MG63 (cell line): ENCODE measurements around the gene FGGY. TPM values are rescaled to one million over a fixed set of nuclear protein-coding genes. Genes with fewer than 3 reads are reported as not detected.
"Not testable (repeated sequence)": the region's sequence is repeated elsewhere in the genome, so short reads cannot be mapped to it uniquely, and the experiment has no call there.

Experiments
- DNase-seq: peaks from one replicate; pipeline ENCODE4 v3.0.0-alpha.2; 2020
- H3K27me3 ChIP-seq: fragments of 250-450 bp; sonication (Bioruptor Pico); 2 replicates; pipeline ENCODE4 v1.5.1; 2020; ENCODE audit warnings: mild to moderate bottlenecking, moderate library complexity
- H3K36me3 ChIP-seq: fragments of 250-450 bp; sonication (Bioruptor Pico); 2 replicates; pipeline ENCODE4 v1.5.1; 2020; ENCODE audit warnings: mild to moderate bottlenecking, moderate library complexity
- H3K4me3 ChIP-seq: fragments of 250-450 bp; sonication (Bioruptor Pico); 2 replicates; pipeline ENCODE4 v1.5.1; 2020; ENCODE audit warnings: mild to moderate bottlenecking, moderate library complexity
- H3K9me3 ChIP-seq: fragments of 250-450 bp; sonication (Bioruptor Pico); 2 replicates; pipeline ENCODE4 v1.5.1; 2020; ENCODE audit warnings: mild to moderate bottlenecking, moderate library complexity
- total RNA-seq: library from RNA; depleted of rRNA; stranded (reverse); fragments of >200 nt; shearing (Covaris generic); gene quantifications from 2 replicates; pipeline ENCODE4 v1.2.3, GENCODE V29; 2014; ENCODE audit warnings: low replicate concordance

FGGY gene
- total RNA-seq, 1 experiment from 2014 or later, result 15.4 TPM

DNA sequence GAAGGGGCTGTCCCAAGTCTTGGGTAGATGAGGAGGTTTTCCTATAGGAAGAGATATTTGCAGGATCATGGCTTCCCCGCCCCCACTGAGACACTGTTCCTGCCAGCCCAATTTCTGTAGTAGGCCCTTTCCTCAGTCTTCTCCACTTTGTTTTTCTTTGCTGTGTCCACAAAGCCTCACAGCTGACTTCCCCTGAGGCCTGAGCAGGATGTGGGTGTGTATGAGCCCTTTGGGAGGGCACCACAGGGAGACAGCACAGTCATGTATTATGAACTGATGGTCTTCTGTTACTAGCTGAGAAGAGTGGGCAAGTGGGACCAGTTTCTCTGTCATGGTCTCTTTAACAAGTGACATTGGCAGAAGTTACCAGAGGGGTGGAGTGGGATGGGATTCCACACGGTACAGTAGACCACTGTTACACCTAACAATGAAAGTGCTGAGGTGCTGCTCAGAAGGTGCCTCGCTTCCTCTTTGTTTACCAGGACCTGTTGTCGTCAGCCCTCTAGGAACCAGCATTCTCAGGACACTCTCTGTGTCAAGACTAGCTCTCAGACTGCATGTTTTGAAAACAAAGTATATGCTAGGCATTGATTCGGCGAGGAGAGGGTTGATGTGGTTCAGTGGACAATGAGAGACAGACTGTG is 264.0 kb downstream of the FGGY start:
- Histone ChIP-seq H3K36me3 (no peaks in the 10 kb centered on the region), H3K27me3 (no peaks in the 10 kb centered on the region), H3K9me3 (no peaks in the 10 kb centered on the region; the same call in 1 of the 2 replicates), H3K4me3 (no peak overlapping the region)
- DNase-seq, result no peak

DNA sequence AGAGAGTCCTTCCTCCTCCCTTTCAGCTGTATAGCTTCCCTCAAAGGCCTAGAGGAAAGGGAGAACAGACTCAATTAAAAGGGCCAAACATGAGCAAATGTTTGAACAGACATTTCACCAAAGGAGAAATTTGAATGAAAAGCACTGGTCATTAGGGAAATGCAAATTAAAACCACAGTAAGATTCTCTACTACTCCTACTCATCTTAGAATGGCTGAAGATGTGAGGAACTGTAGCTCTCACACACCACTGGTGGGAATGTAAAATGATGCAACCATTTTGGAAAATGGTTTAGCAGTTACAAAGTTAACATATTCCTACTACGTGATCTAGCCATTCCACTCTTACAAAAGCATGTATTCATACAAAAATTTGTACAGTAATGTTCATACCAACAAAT is 264.9 kb downstream of the FGGY start:
- no peaks in the 10 kb centered on the region for H3K27me3 ChIP-seq

DNA sequence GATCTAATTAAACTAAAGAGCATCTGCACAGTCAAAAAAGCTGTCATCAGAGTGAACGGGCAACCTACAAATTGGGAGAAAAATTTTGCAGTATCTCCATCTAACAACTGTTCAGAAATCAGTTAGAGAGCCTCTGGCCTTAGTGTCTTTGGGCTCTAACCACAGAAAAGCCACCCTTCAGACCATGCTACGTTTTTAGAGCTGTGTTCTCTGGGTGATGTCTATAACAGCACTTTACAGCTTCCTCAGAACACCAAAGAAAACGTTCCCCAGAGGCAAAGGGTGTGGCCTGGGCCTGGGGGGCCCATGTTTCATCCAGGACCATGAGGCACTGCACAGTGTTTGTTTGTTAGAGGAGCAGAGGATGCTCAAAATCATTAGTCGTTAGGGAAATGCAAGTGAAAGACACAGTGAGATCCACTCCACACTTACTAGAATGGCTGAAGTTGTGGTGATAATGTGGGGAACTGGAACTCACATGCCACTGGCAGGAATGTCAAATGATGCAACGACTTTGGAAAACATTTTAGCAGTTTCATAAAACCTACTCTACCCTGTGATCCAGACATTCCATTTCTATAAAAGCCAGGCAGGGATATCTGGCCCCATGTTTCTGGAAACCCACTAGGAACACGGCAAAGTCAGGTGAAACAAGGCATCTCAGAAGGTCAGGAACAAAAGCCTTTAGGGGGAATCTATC is 267.4 kb downstream of the FGGY start:
- Histone ChIP-seq H3K36me3 (no peaks in the 10 kb centered on the region), H3K4me3 (no peak overlapping the region), H3K27me3 (no peaks in the 10 kb centered on the region), H3K9me3 (no peaks in the 10 kb centered on the region; the same call in 1 of the 2 replicates)
- DNase-seq, result no peak

More for the DNA sequence above, 264.9 kb downstream of the FGGY start:
- Histone ChIP-seq H3K9me3 (no peaks in the 10 kb centered on the region; the same call in 1 of the 2 replicates), H3K4me3 (no peak overlapping the region), H3K36me3 (no peaks in the 10 kb centered on the region)
- no peak for DNase-seq

DNA sequence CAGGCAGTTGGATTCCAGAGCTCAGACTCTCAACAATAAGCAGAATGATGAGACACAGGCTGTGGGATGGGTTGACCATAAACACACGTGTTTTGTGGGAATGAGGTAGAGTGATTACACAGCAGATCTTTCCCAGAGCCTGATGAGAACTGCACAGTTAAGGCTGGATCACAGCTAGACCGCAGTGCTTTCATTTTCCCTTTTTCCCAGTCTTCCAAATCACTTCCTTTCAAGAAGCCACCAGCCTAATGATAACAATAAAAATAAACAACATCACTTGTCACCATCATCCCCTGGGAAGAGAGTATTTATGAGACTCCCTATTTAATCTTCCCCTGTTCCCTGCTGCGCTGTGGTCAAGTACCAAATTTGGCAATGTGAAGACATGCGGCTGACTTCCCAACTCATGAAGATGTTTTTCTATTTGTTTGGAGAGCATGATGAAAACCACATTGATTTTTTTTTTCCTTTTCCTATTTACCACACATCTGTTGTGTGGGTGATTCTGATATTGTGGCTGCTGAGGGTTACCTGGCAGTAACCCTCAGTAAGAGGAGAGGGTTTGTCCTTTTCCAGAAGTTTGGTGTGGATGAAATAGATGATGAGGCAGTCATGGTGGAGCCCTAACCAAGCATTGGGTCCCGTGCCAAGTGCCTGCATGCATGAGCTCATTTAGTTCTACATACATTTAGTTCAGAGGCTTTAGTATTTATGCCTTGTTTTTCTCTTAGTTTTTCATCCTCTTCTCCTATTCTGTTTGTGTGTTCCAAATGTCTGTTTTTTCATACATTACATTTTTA is 268.9 kb downstream of the FGGY start:
- Histone ChIP-seq H3K27me3 (no peaks in the 10 kb centered on the region), H3K4me3 (peak overlapping the region; percentile 31), H3K9me3 (no peaks in the 10 kb centered on the region; the same call in 1 of the 2 replicates), H3K36me3 (no peaks in the 10 kb centered on the region)
- DNase-seq, result peak; percentile 76

DNA sequence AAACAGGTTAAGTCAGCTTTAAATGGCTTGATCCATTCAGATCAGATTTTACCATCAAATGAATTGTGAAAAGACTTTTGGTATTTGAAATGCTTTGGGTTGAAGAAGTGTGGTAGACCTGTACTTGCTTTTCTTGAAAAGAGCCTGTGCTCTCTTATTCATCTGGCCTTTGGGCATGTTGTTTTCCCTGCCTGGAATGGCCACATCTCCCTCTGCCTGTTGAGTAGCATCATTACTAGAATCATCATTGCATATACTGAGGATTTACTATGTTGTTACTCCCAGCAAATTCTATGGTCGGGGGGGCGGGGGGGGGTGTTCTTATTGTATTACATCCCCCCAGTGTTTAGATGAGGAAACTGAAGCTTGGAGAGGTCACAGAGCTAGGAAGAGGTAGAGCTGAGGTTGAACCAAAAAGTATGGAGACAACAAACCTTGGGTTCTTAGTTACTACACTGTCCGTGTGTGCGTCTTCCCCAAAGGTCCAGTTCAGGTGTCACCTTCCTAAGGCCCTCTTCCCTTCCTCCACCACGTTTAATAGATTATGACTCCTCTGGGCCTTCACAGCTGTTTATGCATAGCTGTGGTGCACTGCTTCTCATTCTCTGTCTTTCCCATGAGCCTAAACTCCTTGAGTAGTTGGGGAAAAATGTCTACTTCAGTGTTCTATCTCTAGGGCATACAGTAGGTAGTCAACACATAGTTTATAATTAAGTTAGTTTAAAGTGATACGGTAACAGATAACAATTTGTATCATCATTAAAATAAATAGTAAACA is 271.5 kb downstream of the FGGY start:
- DNase-seq, result no peak
- Histone ChIP-seq H3K4me3 (no peak overlapping the region), H3K36me3 (no peaks in the 10 kb centered on the region), H3K9me3 (no peaks in the 10 kb centered on the region; the same call in 1 of the 2 replicates), H3K27me3 (no peaks in the 10 kb centered on the region)

DNA sequence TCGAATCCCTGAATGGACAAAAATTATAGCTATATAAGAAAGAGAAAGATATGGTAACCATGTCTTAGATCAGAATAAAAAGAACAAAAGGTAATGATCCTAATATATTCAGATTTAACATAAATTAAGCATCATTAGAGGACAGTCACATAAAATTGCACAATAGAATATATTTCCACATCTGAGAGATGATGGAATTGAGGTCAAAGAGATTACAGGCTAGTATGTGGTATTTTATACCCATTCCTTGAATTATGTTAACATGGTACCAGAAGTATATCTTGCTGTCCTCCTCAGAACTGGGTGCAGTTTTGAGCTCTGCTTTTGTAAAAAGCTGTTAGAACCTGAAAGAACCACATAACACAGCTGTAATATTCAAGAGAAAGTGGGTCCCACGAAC is 272.3 kb downstream of the FGGY start:
- peaks cover 2% of the 10 kb centered on the region; the same call in 1 of the 2 replicates for H3K9me3 ChIP-seq
- no peaks in the 10 kb centered on the region for H3K27me3 ChIP-seq
- H3K4me3 ChIP-seq, result no peak overlapping the region
- DNase-seq, result no peak
- no peaks in the 10 kb centered on the region for H3K36me3 ChIP-seq

DNA sequence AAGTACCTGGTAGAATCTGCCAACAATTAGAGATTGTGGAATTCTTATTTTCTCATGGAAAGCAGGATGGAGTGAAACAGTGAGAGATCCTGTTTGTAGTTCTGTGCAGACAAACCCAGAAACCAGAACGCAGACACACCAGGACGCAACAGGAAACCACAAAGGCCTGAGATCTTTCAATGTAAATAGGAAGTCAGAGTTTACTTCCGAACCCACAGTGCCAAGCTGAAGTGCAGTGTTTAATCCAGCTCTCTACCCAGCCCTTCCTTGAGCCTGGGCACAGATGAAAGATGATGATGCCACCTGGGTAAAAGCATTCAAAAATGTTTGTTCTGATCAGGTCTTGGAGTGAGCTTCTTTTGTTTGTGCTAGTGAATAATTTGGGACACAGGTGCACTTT is 273.6 kb downstream of the FGGY start:
- H3K4me3 ChIP-seq, result no peak overlapping the region
- H3K36me3 ChIP-seq, result no peaks in the 10 kb centered on the region
- no peak for DNase-seq
- H3K9me3 ChIP-seq, result peaks cover 2% of the 10 kb centered on the region; the same call in 1 of the 2 replicates
- no peaks in the 10 kb centered on the region for H3K27me3 ChIP-seq

DNA sequence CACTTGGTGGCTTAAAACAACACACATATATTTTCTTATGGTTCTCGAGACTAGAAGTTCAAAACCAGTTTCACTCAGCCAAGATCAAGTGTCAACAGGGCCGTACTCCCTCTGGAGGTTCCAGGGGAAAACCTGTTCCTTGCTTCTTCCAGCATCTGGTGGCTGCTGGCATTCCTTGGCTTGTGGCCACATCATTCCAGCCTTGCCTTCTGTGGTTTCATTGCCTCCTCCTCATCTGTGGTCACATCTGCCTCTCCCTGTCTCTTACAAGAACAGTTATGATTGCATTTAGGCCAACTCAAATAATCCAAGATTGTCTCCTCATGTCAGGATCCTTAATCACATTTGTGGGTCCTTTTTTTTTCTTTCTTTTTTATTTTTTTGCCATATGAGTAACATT is 277.2 kb downstream of the FGGY start:
- peak; percentile 68 for DNase-seq
- no peaks in the 10 kb centered on the region for H3K27me3 ChIP-seq
- no peak overlapping the region for H3K4me3 ChIP-seq
- peaks cover 2% of the 10 kb centered on the region; the same call in 1 of the 2 replicates for H3K9me3 ChIP-seq
- H3K36me3 ChIP-seq, result no peaks in the 10 kb centered on the region

DNA sequence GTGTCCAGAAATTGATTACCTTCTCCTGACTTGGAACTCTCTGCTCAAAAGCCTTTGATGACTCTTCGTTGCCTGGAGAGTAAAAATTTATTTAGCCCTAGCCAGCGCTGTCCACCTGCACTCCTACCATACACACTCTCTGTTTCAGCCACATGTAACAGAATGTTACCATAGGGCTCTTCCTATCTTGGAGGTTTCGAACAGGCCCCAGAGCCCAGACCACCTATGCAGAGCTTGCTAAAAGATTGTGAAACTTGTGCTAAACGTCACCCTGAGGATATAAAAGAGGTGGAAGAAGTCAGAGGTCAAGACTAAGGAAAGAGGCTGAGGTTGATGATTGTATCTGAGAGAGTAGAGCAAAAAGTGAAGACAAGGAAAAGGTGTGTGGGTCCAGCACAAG is 280.9 kb downstream of the FGGY start:
- DNase-seq, result no peak
- H3K27me3 ChIP-seq, result no peaks in the 10 kb centered on the region
- H3K4me3 ChIP-seq, result no peak overlapping the region
- H3K36me3 ChIP-seq, result no peaks in the 10 kb centered on the region
- H3K9me3 ChIP-seq, result peaks cover 2% of the 10 kb centered on the region; the same call in 1 of the 2 replicates

DNA sequence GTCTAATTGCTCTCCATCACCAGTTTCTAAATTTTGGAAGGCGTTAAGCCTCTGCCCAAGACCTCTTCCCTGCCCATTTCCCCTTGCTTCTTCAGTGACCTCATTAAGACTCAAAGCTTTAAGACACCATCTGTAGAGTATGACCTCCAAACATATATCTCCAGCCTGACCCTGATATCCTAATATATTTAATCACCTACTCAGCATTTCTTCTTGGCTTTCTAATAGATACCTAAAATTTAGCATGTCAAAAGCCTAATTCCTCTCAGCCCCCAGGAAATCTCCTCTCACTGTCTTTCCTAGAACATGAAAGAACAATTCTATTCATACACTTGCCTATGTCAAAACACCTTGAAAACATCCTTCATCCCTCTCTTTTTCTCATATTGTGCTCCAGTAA is 282.3 kb downstream of the FGGY start:
- Histone ChIP-seq H3K27me3 (no peaks in the 10 kb centered on the region), H3K4me3 (no peak overlapping the region), H3K9me3 (no peaks in the 10 kb centered on the region), H3K36me3 (no peaks in the 10 kb centered on the region)
- DNase-seq, result no peak

DNA sequence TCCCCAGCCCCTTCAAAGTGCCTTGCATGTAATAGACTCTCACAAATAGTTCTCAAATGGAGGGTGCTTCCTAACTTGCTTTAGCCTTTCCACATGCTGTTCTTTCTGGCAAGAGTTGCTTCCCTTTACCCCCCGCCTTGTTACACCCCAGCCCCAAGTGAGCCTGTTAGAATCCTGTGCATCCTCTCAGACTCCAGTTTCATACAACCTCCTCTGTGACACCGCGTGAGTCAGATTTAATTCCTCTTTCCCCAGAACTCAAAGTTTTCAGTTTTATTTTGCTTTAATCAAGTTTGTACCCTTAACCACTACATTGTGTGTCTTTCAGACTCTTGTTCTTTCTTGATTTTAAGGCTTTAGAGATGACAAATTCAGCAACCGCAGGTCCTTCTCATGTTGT is 283.4 kb downstream of the FGGY start:
- Histone ChIP-seq H3K9me3 (no peaks in the 10 kb centered on the region), H3K27me3 (no peaks in the 10 kb centered on the region), H3K36me3 (no peaks in the 10 kb centered on the region), H3K4me3 (no peak overlapping the region)
- DNase-seq, result no peak

DNA sequence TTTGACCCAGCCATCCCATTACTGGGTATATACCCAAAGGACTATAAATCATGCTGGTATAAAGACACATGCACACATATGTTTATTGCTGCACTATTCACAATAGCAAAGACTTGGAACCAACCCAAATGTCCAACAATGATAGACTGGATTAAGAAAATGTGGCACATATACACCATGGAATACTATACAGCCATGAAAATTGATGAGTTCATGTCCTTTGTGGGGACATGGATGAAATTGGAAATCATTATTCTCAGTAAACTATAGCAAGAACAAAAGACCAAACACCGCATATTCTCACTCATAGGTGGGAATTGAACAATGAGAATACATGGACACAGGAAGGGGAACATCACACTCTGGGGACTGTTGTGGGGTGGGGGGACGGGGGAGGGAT is 295.5 kb downstream of the FGGY start:
- H3K9me3 ChIP-seq, DNase-seq, H3K36me3 ChIP-seq, H3K27me3 ChIP-seq, H3K4me3 ChIP-seq: not testable (repeated sequence)

DNA sequence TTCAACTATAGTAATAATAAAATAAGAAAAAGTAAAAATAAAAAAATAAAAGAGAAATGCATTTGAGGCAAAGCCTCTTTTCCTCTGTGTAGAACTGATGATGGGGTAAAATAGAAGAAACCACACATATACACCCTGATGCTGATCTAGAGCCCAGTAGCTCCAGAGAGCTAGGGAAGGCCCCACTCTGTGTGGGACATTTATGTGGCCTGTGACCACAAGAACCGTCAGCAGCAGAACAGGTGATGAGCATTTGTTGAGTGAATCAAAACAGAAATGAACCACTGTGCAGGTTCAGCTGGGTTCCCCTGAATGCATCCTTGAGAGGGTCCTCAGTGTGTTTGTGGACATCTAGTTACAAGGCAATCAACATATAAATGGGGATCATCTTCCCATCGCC is 296.0 kb downstream of the FGGY start:
- no peak for DNase-seq
- Histone ChIP-seq H3K27me3 (no peaks in the 10 kb centered on the region), H3K36me3 (no peaks in the 10 kb centered on the region), H3K4me3 (no peak overlapping the region), H3K9me3 (no peaks in the 10 kb centered on the region)

DNA sequence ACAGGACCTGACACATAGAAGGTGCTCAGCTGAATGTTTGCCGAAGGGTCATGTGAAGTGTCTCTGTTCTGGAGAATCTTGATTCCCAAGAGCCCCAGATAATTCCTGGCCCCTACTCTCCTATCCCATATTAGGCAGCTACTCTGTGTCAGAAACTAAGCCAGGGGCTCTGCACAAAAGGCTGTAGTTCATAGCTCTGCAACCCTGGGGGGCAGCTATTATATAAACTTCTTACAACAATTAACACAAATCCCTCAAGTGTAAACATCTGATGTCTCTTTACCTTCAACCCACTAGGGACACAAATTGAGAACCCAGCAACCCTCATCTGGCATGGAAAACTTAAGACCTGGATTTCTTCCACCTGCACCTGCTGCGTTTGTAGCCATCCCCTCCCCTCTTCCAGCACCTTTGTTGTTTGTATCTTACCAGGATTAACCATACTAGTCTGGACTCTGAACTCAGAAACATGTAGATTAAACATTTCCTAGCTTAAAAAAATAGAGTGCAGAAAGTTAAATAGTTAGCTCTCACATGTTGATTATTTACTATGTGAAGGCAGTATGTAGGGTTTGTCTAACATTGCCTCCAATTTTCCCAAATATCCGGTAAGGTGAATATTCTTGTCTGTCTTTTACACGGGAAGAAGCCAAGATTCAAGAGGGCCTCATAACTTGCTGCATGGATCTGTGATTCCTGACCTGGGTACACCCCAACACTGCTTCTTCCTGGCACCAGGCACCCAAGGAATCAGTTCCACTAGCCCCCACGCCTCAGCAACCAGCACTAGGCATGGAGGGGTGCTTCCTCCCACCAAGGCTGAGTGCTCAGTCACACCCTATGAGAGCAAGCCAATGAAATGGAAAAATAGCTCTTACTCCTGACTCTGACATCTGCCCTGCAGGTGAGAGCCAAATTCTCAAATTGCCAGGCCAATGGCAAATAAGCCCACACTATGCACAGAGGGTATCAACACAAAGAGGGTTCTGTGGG is 297.2 kb downstream of the FGGY start:
- Histone ChIP-seq H3K36me3 (no peaks in the 10 kb centered on the region), H3K27me3 (no peaks in the 10 kb centered on the region), H3K9me3 (no peaks in the 10 kb centered on the region), H3K4me3 (no peak overlapping the region)
- no peak for DNase-seq

DNA sequence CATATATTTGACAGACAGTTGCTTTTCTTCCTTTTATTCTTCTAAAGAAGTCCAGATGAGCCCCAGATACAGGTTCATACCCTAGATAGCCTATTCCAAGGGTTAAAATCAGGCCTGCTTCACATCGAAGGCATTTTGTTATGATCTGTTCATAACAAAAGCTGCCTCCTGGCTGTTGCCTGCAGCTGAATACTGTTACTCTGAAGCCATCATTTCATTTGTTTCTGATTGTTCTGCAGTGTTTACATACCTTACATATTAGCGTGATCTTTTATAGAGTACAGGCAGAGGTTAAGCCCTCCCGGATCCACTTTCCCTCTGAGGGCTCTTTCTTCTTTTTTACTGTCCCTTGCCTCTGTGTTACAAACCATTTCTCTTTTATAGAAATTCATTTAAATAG is 298.9 kb downstream of the FGGY start:
- Histone ChIP-seq H3K4me3 (no peak overlapping the region), H3K36me3 (no peaks in the 10 kb centered on the region), H3K27me3 (no peaks in the 10 kb centered on the region), H3K9me3 (no peaks in the 10 kb centered on the region)
- peak; percentile 42 for DNase-seq

DNA sequence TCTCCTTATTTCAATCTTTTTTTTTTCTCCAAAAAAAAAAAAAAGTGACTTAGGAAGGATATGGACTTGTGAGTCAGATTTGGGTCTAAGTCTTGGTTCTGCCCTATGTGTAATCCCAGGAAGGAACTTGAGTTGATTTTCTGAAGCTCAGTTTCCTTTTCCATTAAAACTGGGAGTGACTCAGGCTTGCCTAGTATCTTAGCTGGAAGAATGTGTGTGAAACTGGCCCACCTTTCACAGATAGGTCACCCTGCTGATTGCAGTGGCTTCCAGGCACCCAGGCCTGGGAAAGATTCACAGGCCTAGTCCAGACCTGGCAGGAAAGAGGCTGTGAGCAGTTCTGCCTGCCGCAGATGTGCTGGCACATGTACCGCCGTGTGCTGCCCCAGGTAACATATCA is 299.5 kb downstream of the FGGY start:
- H3K27me3 ChIP-seq, result no peaks in the 10 kb centered on the region
- H3K9me3 ChIP-seq, result no peaks in the 10 kb centered on the region
- peak; percentile 35 for DNase-seq
- H3K4me3 ChIP-seq, result no peak overlapping the region
- no peaks in the 10 kb centered on the region for H3K36me3 ChIP-seq
